Adrenal gland (tissue), 12 donors: ENCODE data around the gene SVIL. TPM values are rescaled to one million over a fixed set of nuclear protein-coding genes. Genes with fewer than 3 reads are reported as not detected.
"Not testable (repeated sequence)": the region's sequence is repeated elsewhere in the genome, so short reads cannot be mapped to it uniquely, and the experiment has no call there.

Source experiments
- DNase-seq, 7 donors: peaks; one replicate each; pipeline ENCODE4 v3.0.0-alpha.2; 2019 to 2020
- H3K27ac ChIP-seq, 5 donors: fragments of 200-600 bp; sonication (generic) in 4 of 5; 1 replicate in 3 of 5; 2 replicates in 2 of 5; pipeline versions ENCODE4 v1.5.1 to v1.8.0; 2016 to 2020; ENCODE audit warnings: mild to moderate bottlenecking in 1 of 5
- H3K27me3 ChIP-seq: fragments of 200-600 bp; 2 replicates; pipeline ENCODE4 v1.8.0; 2021
- H3K36me3 ChIP-seq, 2 donors: fragments of 200-600 bp; replicated peaks in 1 of 2; 1 replicate in 1 of 2; 2 replicates in 1 of 2; pipeline versions ENCODE4 v1.5.1 to v1.8.0; 2018 to 2022
- H3K4me1 ChIP-seq, 2 donors: fragments of 200-600 bp; replicated peaks in 1 of 2; 1 replicate in 1 of 2; 2 replicates in 1 of 2; pipeline versions ENCODE4 v1.5.1 to v1.8.0; 2018 to 2021
- H3K4me3 ChIP-seq, 4 donors: fragments of 200-600 bp; sonication (generic) in 3 of 4; one replicate each; pipeline ENCODE4 v1.5.1; 2016 to 2018
- H3K9me3 ChIP-seq, 3 donors: fragments of 200-600 bp; sonication (generic) in 1 of 3; replicated peaks in 1 of 3; 1 replicate in 2 of 3; 2 replicates in 1 of 3; pipeline versions ENCODE4 v1.5.1 to v1.8.0; 2016 to 2021
- CTCF ChIP-seq, 6 experiments: fragments of 450-650 bp in 4 of 6; fragments of 200-600 bp in 2 of 6; sonication (generic) in 1 of 6; IDR thresholded peaks; 1 replicate in 5 of 6; 2 replicates in 1 of 6; pipeline versions ENCODE4 v1.5.1 to v1.8.0; 2016 to 2021; ENCODE audit warnings: antibody characterized with exemption in 6 of 6, mild to moderate bottlenecking in 2 of 6, moderate library complexity in 1 of 6
- POLR2A ChIP-seq, 2 donors: fragments of 450-650 bp; IDR thresholded peaks; one replicate each; pipeline ENCODE4 v1.6.1; 2017; ENCODE audit warnings: antibody characterized with exemption in 2 of 2, mild to moderate bottlenecking in 2 of 2, moderate library complexity in 1 of 2
- WGBS, 4 donors: extraction: QIAGEN DNeasy Blood & Tissue Kit in 2 of 4; methylation state at CpG; one replicate each; pipeline versions ENCODE4 v1.1.5 to v1.1.7; 2013 to 2017; 5-methylcytosine and 5-hydroxymethylcytosine counted together
- intact Hi-C, 2 donors: fragments of 100-400 bp; cut with DNase I; formaldehyde crosslinking; loops; one replicate each; pipeline versions ENCODE4 v1.14.1 to v1.15.0; 2022 to 2023
- polyA plus RNA-seq, 3 donors: library from polyadenylated mRNA; stranded (reverse); fragments of 200-250 nt in 2 of 3; fragments of 350-450 nt in 1 of 3; fragmentation: Illumina TruSeq in 1 of 3; extraction: RNeasy Lipid Tissue Mini Kit (QIAGEN cat#74804) in 1 of 3; gene quantifications; one replicate each; pipeline ENCODE4 v1.2.3, GENCODE V29; 2013 to 2014
- total RNA-seq, 9 donors: library from RNA; depleted of rRNA in 4 of 9; stranded (reverse); fragments of >200 nt in 4 of 9; fragments of 120-200 nt in 1 of 9; fragmentation: NEBNext Ultra II Directional in 1 of 9; extraction: Animal tissue kit (Norgen Biotek cat#: 25700) in 1 of 9; gene quantifications; one replicate each; pipeline versions ENCODE4 v1.1.0 to v1.2.4, GENCODE V29; 2013 to 2023
- donor health status: healthy with polysubstance abuse.
- donor health status: Bipolar disorder and iron deficiency.
- donor health status: DM: yes; HTN: yes; CAD: no.
- donor health status: DM: no; HTN: no; CAD: no.
- donor health status: DM: no; HTN: no; CAD: no.
- donor health status: DM: yes; HTN: yes; CAD: no.

Gene SVIL
- total and polyA plus RNA-seq, 12 donors = 6.7 to 73.1 (median 26.0) TPM

- Histone ChIP-seq H3K4me3 (no peak overlapping the region), H3K27ac (peak overlapping the region in 1 of 5 donors; percentile 66), H3K4me1 (peaks cover 26 to 36% of the 10 kb centered on the region in 2 donors), H3K9me3 (no peaks in the 10 kb centered on the region), H3K36me3 (no peaks in the 10 kb centered on the region), H3K27me3 (no peaks in the 10 kb centered on the region)
- intact Hi-C loops = no loop called here
- WGBS, 4 donors = 92 to 95% (median 94%) methylated on average over 4 of the region's 4 CpGs
- no peak for DNase-seq
- TF ChIP-seq POLR2A (IDR thresholded peaks at IDR 0.05) = no peak
- TF ChIP-seq CTCF (IDR thresholded peaks at IDR 0.05) = no peak
Measured at GRCh38 chr10:29586509-29586908, 48.3 kb downstream of the SVIL start.

GRCh38 chr10:29585488-29585976 is 49.2 kb downstream of the SVIL start:
- Histone ChIP-seq H3K4me3 (no peak overlapping the region), H3K9me3 (no peaks in the 10 kb centered on the region), H3K36me3 (no peaks in the 10 kb centered on the region), H3K4me1 (peaks cover 20 to 29% of the 10 kb centered on the region in 2 donors), H3K27ac (no peak overlapping the region), H3K27me3 (no peaks in the 10 kb centered on the region)
- peak in 2 of 7 donors; percentile 34 to 64 for DNase-seq
- WGBS, 4 donors = 54 to 73% (median 67%) methylated on average over 13 to 18 of the region's 18 CpGs
- intact Hi-C loops = no loop called here
- TF ChIP-seq POLR2A (IDR thresholded peaks at IDR 0.05) (no peak), CTCF (IDR thresholded peaks at IDR 0.05) (no peak)

- Histone ChIP-seq H3K27me3 (no peaks in the 10 kb centered on the region), H3K9me3 (no peaks in the 10 kb centered on the region), H3K27ac (no peak overlapping the region), H3K4me1 (peaks cover 11 to 18% of the 10 kb centered on the region in 2 donors), H3K36me3 (no peaks in the 10 kb centered on the region), H3K4me3 (no peak overlapping the region)
- WGBS, 4 donors = 87 to 96% (median 95%) methylated on average over 14 of the region's 14 CpGs
- intact Hi-C loops = no loop called here
- TF ChIP-seq CTCF (IDR thresholded peaks at IDR 0.05) = no peak
- no peak for TF ChIP-seq POLR2A (IDR thresholded peaks at IDR 0.05)
- DNase-seq = no peak
Measured at GRCh38 chr10:29584436-29584835, 50.3 kb downstream of the SVIL start.

GRCh38 chr10:29583674-29584073 is 51.1 kb downstream of the SVIL start:
- no peak overlapping the region for H3K27ac ChIP-seq
- no peaks in the 10 kb centered on the region for H3K36me3 ChIP-seq
- intact Hi-C loops = no loop called here
- H3K4me1 ChIP-seq = peaks cover 5 to 12% of the 10 kb centered on the region in 2 donors
- H3K9me3 ChIP-seq = no peaks in the 10 kb centered on the region
- H3K4me3 ChIP-seq = no peak overlapping the region
- 72 to 81% (median 76%) methylated on average over 7 to 9 of the region's 9 CpGs for WGBS, 4 donors
- TF ChIP-seq POLR2A (IDR thresholded peaks at IDR 0.05) (no peak), CTCF (IDR thresholded peaks at IDR 0.05) (no peak)
- DNase-seq = no peak
- H3K27me3 ChIP-seq = no peaks in the 10 kb centered on the region

GRCh38 chr10:29582769-29583168 is 52.0 kb downstream of the SVIL start:
- peak in 1 of 7 donors; percentile 27 for DNase-seq
- H3K27me3 ChIP-seq, H3K4me3 ChIP-seq, H3K27ac ChIP-seq, intact Hi-C loops, H3K36me3 ChIP-seq, H3K4me1 ChIP-seq, H3K9me3 ChIP-seq: not testable (repeated sequence)
- WGBS, 4 donors = 59 to 87% (median 73%) methylated on average over 5 of the region's 5 CpGs
